NB4 (cell line): ENCODE data around the gene SUCO.

Experiments used
- DNase-seq: peaks from one replicate; pipeline ENCODE4 v3.0.0; 2010; ENCODE audit warnings: low read depth
- H3K4me3 ChIP-seq: one replicate; pipeline ENCODE4 v1.5.1; 2011; ENCODE audit warnings: mild to moderate bottlenecking, low read depth, low read length, moderate library complexity
- CTCF ChIP-seq: IDR thresholded peaks from one replicate; pipeline ENCODE4 v1.5.1; 2012; ENCODE audit warnings: low read depth, low read length
- MAX ChIP-seq: IDR thresholded peaks from 2 replicates; pipeline ENCODE4 v1.6.1; 2011; ENCODE audit warnings: low read depth, low read length
- MYC ChIP-seq: IDR thresholded peaks from 2 replicates; pipeline ENCODE4 v1.6.1; 2011; ENCODE audit warnings: low read depth, low read length
- POLR2A ChIP-seq: IDR thresholded peaks from 2 replicates; pipeline ENCODE4 v1.6.1; 2011; ENCODE audit warnings: mild to moderate bottlenecking; ENCODE audit not compliant: insufficient read length; ENCODE audit errors: extremely low read depth

SUCO gene

GRCh38 chr1:172496678-172497077 lies 36.3 kb upstream of the SUCO start:
- no peak overlapping the region for H3K4me3 ChIP-seq
- TF ChIP-seq MYC = no peak
- TF ChIP-seq CTCF = no peak
- no peak for TF ChIP-seq MAX
- TF ChIP-seq POLR2A = no peak
- DNase-seq = no peak

- TF ChIP-seq MYC = no peak
- no peak for TF ChIP-seq POLR2A
- no peak for TF ChIP-seq CTCF
- TF ChIP-seq MAX = no peak
- H3K4me3 ChIP-seq = no peak overlapping the region
- no peak for DNase-seq
Measured at GRCh38 chr1:172497230-172497629, 35.7 kb upstream of the SUCO start.

DNA sequence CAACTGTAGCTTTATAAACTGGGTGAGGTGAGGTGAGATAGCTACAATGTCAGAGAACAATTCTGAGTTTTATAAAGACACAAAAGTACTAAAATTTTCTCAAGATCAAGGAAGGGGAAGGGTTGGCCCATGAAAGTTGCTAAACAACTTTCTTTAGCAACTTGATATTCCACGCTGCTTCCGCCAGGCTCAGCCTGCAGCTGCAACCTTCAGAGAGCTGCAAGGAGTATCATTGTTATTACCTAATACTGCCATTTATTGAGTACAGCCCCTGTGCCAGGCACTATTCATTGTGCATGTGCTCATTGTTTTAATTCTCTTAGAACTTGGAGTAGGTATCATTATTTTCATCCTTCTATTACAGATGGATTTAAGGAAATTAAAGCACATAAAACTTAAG lies 34.1 kb upstream of the SUCO start:
- no peak for TF ChIP-seq CTCF
- no peak for TF ChIP-seq MAX
- TF ChIP-seq MYC = no peak
- TF ChIP-seq POLR2A = no peak
- H3K4me3 ChIP-seq = no peak overlapping the region
- DNase-seq = peak; percentile 12

GRCh38 chr1:172499636-172500141 lies 33.3 kb upstream of the SUCO start:
- TF ChIP-seq MYC (no peak), MAX (no peak), CTCF (no peak), POLR2A (no peak)
- no peak overlapping the region for H3K4me3 ChIP-seq
- DNase-seq = peak; percentile 18

DNA sequence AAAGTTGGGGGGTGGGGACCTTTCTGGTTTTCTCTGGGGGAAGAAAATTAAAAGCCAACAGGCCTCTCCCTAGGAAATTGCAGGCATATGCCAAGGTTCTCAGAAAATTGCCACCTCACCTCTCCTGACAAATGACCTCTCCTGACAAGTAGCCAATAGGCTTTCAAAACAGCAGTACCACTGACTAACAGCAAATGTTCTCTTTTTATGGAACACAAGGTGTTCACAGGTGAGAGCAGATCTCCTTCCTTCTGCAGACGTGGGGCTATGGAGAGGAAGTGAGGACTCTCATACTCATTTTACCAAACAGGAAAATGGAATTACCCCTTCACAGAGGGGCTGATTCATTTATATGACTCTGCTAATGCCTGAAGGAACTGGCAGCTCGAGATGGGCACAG lies 32.7 kb upstream of the SUCO start:
- no peak overlapping the region for H3K4me3 ChIP-seq
- no peak for DNase-seq
- TF ChIP-seq CTCF (no peak), POLR2A (no peak), MAX (no peak), MYC (no peak)
